Stimulated activated CD4-positive, alpha-beta T cell treated with anti-CD3 and anti-CD28 coated beads, TNF-alpha, amount 100 ng/mL, for 24 hours (primary cell): Measurements from ENCODE around the gene TOMM7.
A peak's percentile ranks its signal among the peaks of the same experiment; 100 is the strongest.
"Not testable (repeated sequence)": the region's sequence is repeated elsewhere in the genome, so short reads cannot be mapped to it uniquely, and the experiment has no call there.

Experiments used
- DNase-seq, 3 experiments: peaks; one replicate each; pipeline ENCODE4 v3.0.0-alpha.2; 2020; ENCODE audit warnings: low read depth in 3 of 3

Gene TOMM7

DNA sequence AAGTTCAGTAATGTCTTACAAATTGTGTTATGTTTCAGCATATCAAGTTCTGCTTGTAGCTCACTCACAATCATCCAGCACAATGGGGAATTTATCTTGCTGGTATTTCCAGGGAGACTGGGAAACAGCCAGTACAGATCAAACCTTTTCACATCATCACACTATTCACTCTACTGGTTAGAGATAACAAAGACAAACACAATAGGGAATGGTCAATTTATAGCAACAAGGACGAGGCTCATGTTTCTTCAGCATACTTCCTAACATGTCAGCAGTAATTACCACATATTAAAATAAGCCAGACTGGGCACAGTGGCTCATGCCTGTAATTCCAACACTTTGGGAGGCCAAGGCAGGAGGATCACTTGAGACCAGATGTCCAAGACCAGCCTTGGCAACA, 38.3 kb downstream of the TOMM7 start:
- no peak for DNase-seq

DNA sequence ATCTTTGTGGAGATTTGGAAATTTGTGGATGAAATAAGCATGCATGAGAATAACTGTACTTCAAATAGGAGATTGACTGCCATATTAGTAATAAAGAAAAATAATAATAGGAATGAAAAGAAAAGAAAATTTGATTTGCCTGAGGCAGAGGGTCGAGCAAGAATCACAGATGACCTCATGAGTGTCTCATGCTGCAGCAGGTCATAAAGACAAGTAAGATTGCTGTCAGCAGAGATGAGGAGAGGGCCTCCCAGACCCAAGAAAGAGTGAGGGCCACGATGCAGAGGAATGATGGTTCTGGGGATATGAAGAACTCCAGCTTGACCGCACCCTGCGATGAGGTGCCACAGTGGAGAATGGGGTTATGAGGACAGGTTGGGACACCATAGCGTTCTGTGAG, 39.2 kb downstream of the TOMM7 start:
- DNase-seq, result no peak

DNA sequence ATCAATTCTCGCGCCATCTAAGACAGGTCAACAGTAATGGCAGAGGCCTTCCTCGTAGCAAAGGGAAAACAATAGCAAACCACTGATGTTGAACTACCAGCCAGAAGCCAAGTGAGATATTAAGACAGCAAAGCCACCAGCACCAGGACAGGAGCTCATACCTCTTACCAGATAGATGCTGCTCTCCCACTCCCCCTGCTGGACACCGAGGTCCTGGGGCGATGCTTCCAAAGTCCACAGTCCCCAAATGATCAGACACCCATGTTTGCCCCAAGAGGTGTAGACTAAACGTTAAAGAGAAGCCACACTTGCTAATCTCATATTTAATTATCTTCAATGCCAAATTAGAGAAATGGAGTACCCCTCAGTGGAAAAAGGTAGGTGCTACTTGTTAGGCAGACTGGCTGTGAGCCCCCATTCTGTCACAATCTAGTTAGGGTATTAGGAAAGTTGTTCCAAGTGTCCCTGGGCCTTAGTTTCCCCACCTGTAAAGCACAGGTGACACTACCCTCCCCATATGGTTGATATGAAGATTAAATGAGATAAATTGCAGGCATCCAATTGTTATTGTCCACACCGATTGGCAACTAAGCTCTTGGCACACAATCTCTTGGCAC, 39.9 kb downstream of the TOMM7 start:
- DNase-seq, result peak; percentile 52 to 78 (median 63)

DNA sequence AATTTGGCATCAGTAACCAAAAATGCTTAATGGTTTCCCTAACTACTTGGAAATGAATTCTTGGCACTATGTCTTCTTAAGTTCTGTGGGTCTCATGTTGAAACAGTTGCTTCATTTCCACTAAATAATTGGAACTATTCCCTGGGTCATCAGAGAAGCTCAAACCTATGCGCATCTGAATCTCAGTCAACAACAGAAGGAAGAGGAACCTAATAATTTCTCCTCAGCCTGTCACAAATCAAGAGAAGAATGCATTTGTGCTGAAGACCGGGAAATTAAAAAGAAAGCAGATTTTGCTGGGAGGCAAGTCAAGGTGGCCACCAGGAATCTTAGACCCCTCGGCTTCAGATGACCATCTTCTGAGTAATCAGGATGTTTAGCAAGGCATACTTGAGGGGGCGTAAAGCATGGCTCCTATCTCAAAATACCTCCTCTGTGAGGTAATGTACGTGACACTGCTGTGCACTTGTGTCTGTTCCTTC, 41.4 kb downstream of the TOMM7 start:
- DNase-seq, result no peak

DNA sequence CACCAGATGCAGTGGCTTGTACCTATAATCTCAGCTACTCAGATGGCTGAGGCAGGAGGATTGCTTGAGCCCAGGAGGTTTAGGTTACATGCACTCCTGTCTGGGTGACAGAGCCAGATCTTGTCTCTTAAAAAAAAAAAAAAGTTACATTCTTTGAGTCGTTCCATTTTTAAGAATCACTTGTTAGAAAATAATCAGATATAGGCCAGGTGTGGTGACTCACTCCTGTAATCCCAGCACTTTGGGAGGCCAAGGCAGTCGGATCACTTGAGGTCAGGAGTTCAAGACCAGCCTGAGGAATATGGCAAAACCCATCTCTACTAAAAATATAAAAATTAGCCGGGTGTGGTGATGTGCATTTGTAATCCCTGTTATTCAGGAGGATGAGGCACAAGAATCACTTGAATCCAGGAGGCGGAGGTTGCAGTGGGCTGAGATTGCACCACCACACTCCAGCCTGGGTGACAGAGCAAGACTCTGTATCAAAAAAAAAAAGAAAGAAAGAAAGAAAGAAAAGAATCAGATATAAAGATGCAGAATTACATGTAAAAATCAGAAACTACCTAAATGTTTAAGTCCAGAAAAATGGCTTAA, 42.8 kb downstream of the TOMM7 start:
- DNase-seq, result not testable (repeated sequence)

DNA sequence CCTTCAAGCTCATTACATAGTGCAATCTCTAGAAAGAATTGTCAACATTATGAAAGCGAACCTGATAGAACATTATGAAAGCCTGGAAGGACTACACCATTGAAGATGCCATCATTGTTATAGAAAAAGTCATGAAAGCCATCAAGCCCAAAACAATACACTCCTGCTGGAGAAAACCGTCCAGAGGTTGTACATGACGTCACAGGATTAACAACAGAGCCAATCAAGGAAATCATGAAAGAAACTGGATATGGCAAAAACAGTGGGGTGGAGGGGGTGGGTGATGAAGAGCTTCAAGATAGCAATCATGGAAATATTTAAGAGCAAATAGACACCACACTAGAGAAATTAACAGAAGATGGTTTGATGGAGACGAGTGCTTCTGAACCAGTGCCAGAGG, 45.7 kb downstream of the TOMM7 start:
- DNase-seq, result no peak

DNA sequence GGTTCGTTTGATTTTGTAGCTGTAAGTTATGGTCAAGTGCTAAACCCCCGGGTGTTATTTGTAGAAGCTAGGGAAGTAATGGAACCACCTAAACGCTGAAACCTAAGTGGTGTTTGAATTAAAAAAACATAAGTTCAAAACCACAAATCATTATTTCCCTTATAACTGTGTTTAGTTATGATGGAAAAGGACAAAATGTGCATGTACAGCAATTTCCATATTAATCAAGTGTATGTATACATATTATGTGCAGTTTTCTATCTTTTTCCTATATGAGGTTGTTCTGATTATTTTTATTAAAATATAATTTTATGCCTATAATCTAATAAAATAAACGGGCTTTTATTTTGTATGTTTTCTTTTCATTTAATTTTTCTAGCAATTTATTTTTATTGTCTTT, 49.8 kb downstream of the TOMM7 start:
- DNase-seq, result no peak

DNA sequence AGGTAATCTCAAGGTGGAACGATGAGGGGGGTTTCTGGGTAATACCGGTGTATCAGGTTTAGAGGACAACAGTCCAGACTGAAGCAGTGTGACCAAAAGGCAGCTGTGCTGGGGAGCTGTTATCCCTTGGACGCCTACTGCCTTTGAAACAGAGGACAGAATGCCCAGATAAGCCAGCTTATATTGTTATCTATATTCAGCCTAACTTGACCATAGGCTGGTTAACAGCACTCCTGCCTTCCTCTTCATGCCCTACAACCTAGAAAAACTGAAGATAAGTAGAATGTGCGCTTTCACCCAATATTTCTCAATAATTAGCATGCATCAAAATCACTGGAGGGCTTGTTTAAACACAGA, 50.8 kb downstream of the TOMM7 start:
- no peak for DNase-seq

DNA sequence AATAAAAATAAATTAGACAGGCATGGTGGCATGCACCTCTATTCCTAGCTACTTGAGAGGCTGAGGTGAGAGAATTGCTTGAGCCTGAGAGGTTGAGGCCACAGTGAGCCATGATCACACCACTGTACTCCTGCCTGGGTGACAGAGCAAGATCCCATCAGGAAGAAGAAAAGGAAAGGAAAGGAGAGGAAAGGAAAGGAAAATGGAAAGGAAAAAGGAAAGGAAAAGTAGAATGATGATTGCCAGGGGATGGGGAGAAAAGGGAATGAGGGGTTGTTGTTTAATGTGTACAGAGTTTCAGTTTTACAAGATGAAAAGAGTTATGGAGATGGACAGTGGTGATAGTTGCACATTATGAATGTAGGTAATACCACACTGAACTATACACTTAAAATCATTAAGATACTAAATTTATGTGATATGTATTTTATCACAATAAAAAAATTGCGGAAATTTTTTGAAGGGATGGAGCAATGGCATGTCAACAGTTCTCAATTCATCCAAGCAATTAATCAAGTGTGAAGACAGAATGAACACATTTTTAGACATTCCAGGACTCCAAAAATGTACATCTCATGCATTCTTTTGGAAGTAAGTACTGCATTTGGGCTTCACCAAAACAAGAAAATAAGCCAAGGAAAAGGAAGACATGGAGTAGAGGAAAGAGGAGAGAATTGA, 51.3 kb downstream of the TOMM7 start:
- no peak for DNase-seq

DNA sequence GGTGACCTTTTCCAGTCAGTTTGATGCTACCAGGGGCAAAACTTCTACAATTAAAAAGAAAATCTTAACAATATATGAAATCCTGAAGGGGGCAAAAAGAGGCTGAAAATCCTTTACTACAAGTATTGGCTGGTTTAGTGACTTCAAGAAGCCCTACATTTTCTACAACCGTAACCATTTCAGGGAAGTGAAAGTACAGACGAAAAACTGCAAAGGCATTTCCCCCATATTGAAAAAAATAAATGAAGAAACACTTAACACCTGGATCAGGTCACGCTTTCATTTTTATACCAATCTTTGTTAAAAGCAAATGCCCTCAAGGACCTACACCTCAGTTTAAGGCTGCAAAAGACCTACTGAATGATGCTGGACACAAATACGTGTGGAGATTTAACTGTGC, 57.0 kb downstream of the TOMM7 start:
- no peak for DNase-seq
